GM12878 (cell line): ENCODE measurements around the gene SNED1. TPM values are rescaled to one million over a fixed set of nuclear protein-coding genes. Genes with fewer than 3 reads are reported as not detected.

Experiments
- ATAC-seq: fragments of 200-7000 bp; cut with Tn5 transposase; 3 replicates; pipeline ENCODE4 v1.9.1; 2020; ENCODE audit warnings: mild to moderate bottlenecking, moderate library complexity
- BruUV-seq: library from RNA; stranded (reverse); fragments of 400-500 nt; replicated peaks from 2 replicates; lab custom pipeline; 2021; lab: Mats Ljungman, UMichigan
- CTCF ChIA-PET: fragments of 300-600 bp; sonication (Branson Sonifier 250); formaldehyde crosslinking; extraction: SDS; loops from one replicate; lab custom pipeline; 2021; ENCODE audit warnings: inconsistent platforms; lab: Yijun Ruan, JAX
- POLR2A ChIA-PET: fragments of 350-600 bp; formaldehyde crosslinking; extraction: SDS; loops from one replicate; lab custom pipeline; 2021; ENCODE audit warnings: inconsistent platforms; lab: Charles Lee
- RAD21 ChIA-PET: fragments of 300-600 bp; sonication (Branson Sonifier 250); formaldehyde crosslinking; loops from one replicate; lab custom pipeline; 2023; ENCODE audit warnings: antibody characterized with exemption; ENCODE audit not compliant: unreplicated experiment; lab: Charles Lee
- SMC1A ChIA-PET: fragments of 300-600 bp; sonication (Branson Sonifier 250); formaldehyde crosslinking; loops from one replicate; lab custom pipeline; 2023; ENCODE audit not compliant: unreplicated experiment, uncharacterized antibody; lab: Charles Lee
- DNase-seq: peaks from one replicate; pipeline ENCODE4 v3.0.0-alpha.2; 2011; ENCODE audit warnings: low read depth, low spot score
- FAIRE-seq: peaks from 3 replicates; lab custom pipeline; 2011; peaks lifted over from hg19 to GRCh38; lab: Jason Lieb, UNC
- H2AFZ ChIP-seq: 2 replicates; pipeline ENCODE4 v1.6.0; 2011; ENCODE audit warnings: low read depth, low read length, control low read depth; ENCODE audit not compliant: control insufficient read depth
- H3K27ac ChIP-seq: 2 replicates; pipeline ENCODE4 v1.5.1; 2011; ENCODE audit warnings: control low read depth; ENCODE audit not compliant: control insufficient read depth, insufficient read depth
- H3K27me3 ChIP-seq, 2 experiments: replicated peaks in 1 of 2; 2 replicates each; pipeline versions ENCODE4 v1.6.0 to v1.6.1; 2011; ENCODE audit warnings: low read length in 1 of 2; ENCODE audit not compliant: control insufficient read depth in 2 of 2, insufficient read depth in 2 of 2
- H3K36me3 ChIP-seq, 2 experiments: 2 replicates each; pipeline ENCODE4 v1.5.1; 2011; ENCODE audit warnings: low read length in 1 of 2; ENCODE audit not compliant: control insufficient read depth in 2 of 2, insufficient read depth in 2 of 2
- H3K4me1 ChIP-seq: 2 replicates; pipeline ENCODE4 v1.6.1; 2011; ENCODE audit warnings: mild to moderate bottlenecking, low read length, moderate library complexity, mixed read lengths; ENCODE audit not compliant: control insufficient read depth, insufficient read depth
- H3K4me2 ChIP-seq: 2 replicates; pipeline ENCODE4 v1.6.0; 2011; ENCODE audit warnings: control low read depth; ENCODE audit not compliant: control insufficient read depth, insufficient read depth
- H3K4me3 ChIP-seq: fragments of 200-600 bp; sonication (generic); 2 replicates; pipeline ENCODE4 v1.5.1; 2016
- H3K79me2 ChIP-seq: 2 replicates; pipeline ENCODE4 v1.6.0; 2011; ENCODE audit warnings: low read length; ENCODE audit not compliant: control insufficient read depth, insufficient read depth
- H3K9ac ChIP-seq: 2 replicates; pipeline ENCODE4 v1.8.0; 2011; ENCODE audit warnings: low read length, control low read depth, mixed read lengths; ENCODE audit not compliant: control insufficient read depth, insufficient read depth
- H3K9me3 ChIP-seq: replicated peaks from 3 replicates; pipeline ENCODE4 v1.5.1; 2011; ENCODE audit warnings: mild to moderate bottlenecking, low read length; ENCODE audit not compliant: control insufficient read depth, insufficient read depth
- H4K20me1 ChIP-seq: 2 replicates; pipeline ENCODE4 v1.6.0; 2011; ENCODE audit not compliant: control insufficient read depth, insufficient read depth
- BRCA1 ChIP-seq: IDR thresholded peaks from 2 replicates; pipeline ENCODE4 v1.6.1; 2011; ENCODE audit warnings: low read depth, low read length, improper control_type of control experiment
- CUX1 ChIP-seq: IDR thresholded peaks from 2 replicates; pipeline ENCODE4 v1.6.1; 2012; ENCODE audit warnings: improper control_type of control experiment, low read depth, low read length; ENCODE audit not compliant: insufficient replicate concordance
- E2F8 ChIP-seq: fragments of 450-650 bp; IDR thresholded peaks from 2 replicates; pipeline ENCODE4 v1.6.1; 2018; ENCODE audit warnings: mild to moderate bottlenecking, low read depth, moderate library complexity; ENCODE audit not compliant: partially characterized antibody
- HDAC2 ChIP-seq: fragments of 200-600 bp; sonication (generic); IDR thresholded peaks from 2 replicates; pipeline ENCODE4 v1.6.1; 2017
- MXI1 ChIP-seq: fragments of 150-350 bp; IDR thresholded peaks from 2 replicates; pipeline ENCODE4 v1.6.1; 2011; ENCODE audit warnings: low read depth, mild to moderate bottlenecking, inconsistent platforms, low read length, improper control_type of control experiment
- NBN ChIP-seq: fragments of 450-650 bp; IDR thresholded peaks from 2 replicates; pipeline ENCODE4 v1.6.1; 2016
- NFIC ChIP-seq: IDR thresholded peaks from 2 replicates; pipeline ENCODE4 v1.6.1; 2012; ENCODE audit warnings: low read depth, mild to moderate bottlenecking, inconsistent platforms, low read length, moderate library complexity
- PAX5 ChIP-seq: IDR thresholded peaks from 2 replicates; pipeline ENCODE4 v1.6.1; 2011; ENCODE audit warnings: low read depth, low read length, borderline replicate concordance
- SRF ChIP-seq, 2 experiments: IDR thresholded peaks; 2 replicates each; pipeline ENCODE4 v1.6.1; 2011; ENCODE audit warnings: low read depth in 2 of 2, low read length in 2 of 2, mild to moderate bottlenecking in 1 of 2, moderate library complexity in 1 of 2
- WRNIP1 ChIP-seq: IDR thresholded peaks from 2 replicates; pipeline ENCODE4 v1.6.1; 2011; ENCODE audit warnings: low read depth, low read length, improper control_type of control experiment, borderline replicate concordance
- ZBTB40 ChIP-seq: fragments of 450-650 bp; IDR thresholded peaks from 2 replicates; pipeline ENCODE4 v1.6.1; 2016; ENCODE audit warnings: mild to moderate bottlenecking, moderate library complexity, borderline replicate concordance
- WGBS: methylation state at CpG from one replicate; pipeline ENCODE4 v1.1.6; 2016; ENCODE audit warnings: low lambda C conversion rate; ENCODE audit not compliant: insufficient replicate concordance, insufficient coverage; ENCODE audit errors: missing lambda C conversion rate; 5-methylcytosine and 5-hydroxymethylcytosine counted together
- in situ Hi-C: fragments of 300-500 bp; cut with MboI; formaldehyde crosslinking; loops from 9 replicates; pipeline ENCODE4 v1.14.3; 2018; ENCODE audit warnings: mixed read lengths
- intact Hi-C: fragments of 100-400 bp; cut with micrococcal nuclease; formaldehyde crosslinking; loops from one replicate; pipeline ENCODE4 v1.14.2; 2022; ENCODE audit not compliant: unreplicated experiment
- polyA plus RNA-seq, 11 experiments: library from polyadenylated mRNA; depleted of rRNA in 4 of 11; unstranded in 6 of 11; stranded (reverse) in 5 of 11; fragments of >200 nt; fragmentation: Nextera tagmentation in 4 of 11; fragmentation: Illumina TruSeq in 1 of 11; extraction: Ambion mirVana in 4 of 11; extraction: Trizol in 1 of 11; gene quantifications; 1 replicate in 1 of 11; 2 replicates in 10 of 11; pipeline versions ENCODE4 v1.2.1 to v1.2.3, GENCODE V29; 2011 to 2016; ENCODE audit warnings: inconsistent platforms in 2 of 11, missing spikeins in 2 of 11, low read depth in 1 of 11
- total RNA-seq, 4 experiments: library from RNA; depleted of rRNA in 3 of 4; stranded (reverse); fragments of >200 nt in 3 of 4; fragmentation: Illumina TruSeq in 1 of 4; extraction: Trizol in 1 of 4; gene quantifications; 2 replicates each; pipeline versions ENCODE4 v1.2.1 to v1.2.3, GENCODE V29; 2013 to 2021

Gene SNED1
- total and polyA plus RNA-seq, 10 of the 15 experiments (the other 5 are each of a cell fraction or from before 2014, with no cell fraction given) = 0.05 to 8.4 (median 3.0) TPM

DNA sequence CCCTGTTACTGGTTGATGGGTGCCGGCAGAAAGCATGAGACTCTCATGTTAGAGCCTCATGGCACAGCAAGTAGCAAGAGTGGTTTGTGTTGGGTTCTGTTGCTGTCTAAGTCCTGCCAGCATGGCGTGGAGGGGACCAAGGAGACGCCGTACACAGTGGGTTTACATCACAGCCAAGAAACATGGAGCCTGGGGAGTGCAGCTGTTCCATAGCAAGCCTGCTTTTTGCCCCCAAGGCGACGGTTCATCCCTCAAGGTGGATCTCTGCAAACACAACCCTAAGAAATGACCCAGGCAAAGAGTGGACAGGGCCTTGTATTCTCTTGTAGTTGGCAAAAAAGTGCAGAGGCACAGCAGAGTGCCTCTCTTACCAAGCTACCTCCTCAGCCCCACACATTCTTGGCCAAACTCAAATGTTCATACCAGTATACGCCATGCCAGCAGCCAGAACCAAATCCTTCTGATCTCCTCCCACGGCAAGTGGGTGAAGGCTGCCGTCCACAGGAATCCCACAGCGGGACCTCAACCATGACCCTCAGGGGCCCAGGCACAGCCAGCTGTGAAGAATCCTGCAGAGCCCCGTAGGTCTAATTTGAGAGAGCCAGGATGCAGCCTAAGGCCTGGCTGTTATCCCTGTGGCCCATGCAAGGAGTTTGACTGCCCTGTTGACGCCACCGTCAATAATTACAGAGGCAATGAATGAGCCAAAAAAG, 19.0 kb downstream of the SNED1 start:
- Histone ChIP-seq H3K79me2 (no peaks in the 10 kb centered on the region), H3K4me1 (no peaks in the 10 kb centered on the region), H2AFZ (no peak overlapping the region), H4K20me1 (no peaks in the 10 kb centered on the region), H3K36me3 (no peaks in the 10 kb centered on the region), H3K27me3 (no peaks in the 10 kb centered on the region; a peak in 1 of 4 replicates), H3K9me3 (no peaks in the 10 kb centered on the region), H3K4me2 (no peak overlapping the region), H3K27ac (no peak overlapping the region), H3K9ac (no peak overlapping the region), H3K4me3 (no peak overlapping the region)
- BruUV-seq = no TSS peak
- ChIA-PET POLR2A (no interaction called here), RAD21 (no interaction called here), CTCF (no interaction called here), SMC1A (interaction anchor here (0.8 kb wide), 1 partner anchor 27 kb away, joined by 3 read pairs; no protein-coding TSS in a partner anchor)
- no peak for FAIRE-seq
- 59% methylated on average over 13 of the region's 13 CpGs for WGBS
- in situ Hi-C loops = no loop called here
- no peak for DNase-seq
- no peak for ATAC-seq
- intact Hi-C loops = no loop called here
- TF ChIP-seq MXI1 = no peak
- TF ChIP-seq BRCA1 = no peak
- no peak for TF ChIP-seq ZBTB40
- TF ChIP-seq SRF (IDR thresholded peaks at IDR 0.05; ENCODE audit: low read depth in 2 of 2, low read length in 2 of 2) = no peak
- no peak for TF ChIP-seq WRNIP1
- TF ChIP-seq HDAC2 = no peak
- TF ChIP-seq CUX1 = no peak
- no peak for TF ChIP-seq E2F8
- no peak for TF ChIP-seq NBN
- no peak for TF ChIP-seq NFIC
- TF ChIP-seq PAX5 = no peak
